GM21723 (cell line): ENCODE results near the gene SLC25A47.
"Not testable (repeated sequence)": the region's sequence is repeated elsewhere in the genome, so short reads cannot be mapped to it uniquely, and the experiment has no call there.

ENCODE experiments used
- ATAC-seq: cut with Tn5 transposase; IDR thresholded peaks from one replicate; pipeline ENCODE4 v1.9.1; 2021; ENCODE audit warnings: mild to moderate bottlenecking, moderate library complexity; ENCODE audit not compliant: unreplicated experiment

SLC25A47 gene

DNA sequence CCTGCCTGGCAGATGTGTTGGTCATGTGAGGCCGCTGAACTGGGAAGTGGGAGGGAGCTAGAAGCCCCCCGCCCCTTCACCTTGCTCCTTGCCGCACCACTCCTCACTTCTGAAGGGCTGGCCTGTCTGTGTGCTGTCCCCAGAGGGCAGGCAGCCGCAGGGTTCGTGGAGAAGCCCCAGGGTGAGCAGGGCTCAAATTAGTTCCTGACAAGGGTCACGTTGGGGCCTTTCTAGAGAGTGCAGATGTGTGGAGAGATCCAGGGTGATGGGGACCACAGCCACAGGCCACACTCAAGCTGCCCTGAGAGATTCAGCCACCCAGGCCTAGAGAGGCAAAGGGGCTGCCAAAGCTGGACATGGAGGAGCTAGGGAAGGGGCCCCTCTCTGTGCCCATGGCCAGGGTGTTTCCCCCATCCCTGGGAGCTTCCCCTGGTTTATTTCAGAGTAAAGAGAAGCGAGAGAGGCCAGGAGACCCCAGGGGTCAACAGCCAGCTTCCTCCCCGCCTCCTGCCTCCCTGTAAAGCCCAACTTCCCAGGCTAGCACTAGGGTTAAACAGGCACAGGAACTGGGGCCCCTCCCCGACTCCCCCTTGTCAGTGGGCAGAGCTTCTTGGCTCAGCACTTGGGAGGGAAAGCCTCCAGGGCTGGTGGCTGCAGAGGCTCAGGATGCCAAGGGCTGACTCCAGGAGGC lies 33.1 kb upstream of the SLC25A47 start:
- no peak for ATAC-seq

DNA sequence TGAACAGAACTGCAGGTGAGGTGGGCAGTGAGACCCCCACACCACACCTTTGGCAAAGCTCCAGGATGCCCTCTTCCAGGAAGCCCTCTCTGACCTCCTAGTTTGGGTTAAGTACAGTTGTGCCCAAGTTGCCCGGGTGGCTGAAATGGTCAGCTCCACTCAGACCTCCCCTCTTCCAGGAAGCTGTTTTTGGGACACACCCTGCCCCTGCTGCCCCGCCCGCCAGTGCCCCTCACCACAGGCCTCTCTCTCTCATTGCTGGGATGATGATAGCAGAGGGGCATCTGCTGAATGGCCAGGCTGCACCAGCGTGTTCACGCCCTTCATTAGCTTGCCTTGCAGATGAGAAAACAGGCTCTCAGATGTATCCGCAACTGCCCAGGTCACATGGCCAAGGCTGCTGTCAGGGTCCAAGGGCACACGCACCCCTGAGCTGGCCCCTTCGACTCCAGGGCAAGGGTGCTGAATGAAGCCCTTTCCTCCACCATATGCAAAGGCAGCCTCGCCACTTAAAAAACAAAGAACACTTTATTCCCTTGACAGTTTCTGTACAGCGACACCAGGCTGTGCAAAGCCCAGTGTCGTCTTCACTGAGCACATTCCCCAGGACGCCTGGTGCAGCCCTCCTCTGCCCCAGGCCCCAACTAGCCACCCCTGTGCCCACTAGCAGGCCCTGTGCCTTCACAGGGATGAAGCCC lies 32.4 kb upstream of the SLC25A47 start:
- ATAC-seq, result no peak

DNA sequence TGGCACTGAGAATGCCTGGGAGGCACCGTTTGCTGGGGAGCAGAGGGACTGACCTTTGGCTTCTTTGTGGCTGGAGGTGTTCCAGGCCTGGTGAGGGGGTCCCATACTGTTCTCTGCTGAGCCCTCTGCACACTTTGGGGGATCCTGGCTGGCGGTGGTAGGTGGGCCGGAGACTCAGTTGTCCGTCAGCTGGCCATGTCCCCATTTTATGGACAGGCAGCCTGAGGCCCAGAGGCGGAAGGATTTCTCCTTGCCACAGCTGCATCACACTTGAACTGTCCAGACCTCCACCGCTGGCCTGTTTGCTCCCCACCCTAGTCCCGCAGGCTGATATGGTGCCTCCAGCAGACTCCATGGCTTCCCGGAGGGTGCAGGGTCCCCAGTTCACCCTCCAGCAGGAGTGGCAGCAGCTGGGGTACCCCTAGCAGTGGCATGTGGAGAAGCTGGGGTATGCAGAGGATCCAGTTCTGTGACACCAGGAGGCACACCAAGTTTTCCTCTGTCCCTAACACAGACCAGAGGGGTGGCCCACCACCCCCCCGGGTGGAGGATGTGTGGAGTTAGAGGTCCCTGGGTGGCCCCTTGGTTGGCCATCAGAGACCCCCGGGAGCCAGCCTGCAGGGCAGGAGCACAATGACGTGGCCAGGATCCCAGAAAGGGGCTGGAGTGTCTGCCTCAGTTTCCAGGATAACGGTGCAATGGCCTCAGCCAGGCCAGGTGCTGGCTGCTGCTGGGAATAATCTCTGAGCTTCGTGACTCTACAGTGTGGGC lies 31.6 kb upstream of the SLC25A47 start:
- ATAC-seq, result no peak

DNA sequence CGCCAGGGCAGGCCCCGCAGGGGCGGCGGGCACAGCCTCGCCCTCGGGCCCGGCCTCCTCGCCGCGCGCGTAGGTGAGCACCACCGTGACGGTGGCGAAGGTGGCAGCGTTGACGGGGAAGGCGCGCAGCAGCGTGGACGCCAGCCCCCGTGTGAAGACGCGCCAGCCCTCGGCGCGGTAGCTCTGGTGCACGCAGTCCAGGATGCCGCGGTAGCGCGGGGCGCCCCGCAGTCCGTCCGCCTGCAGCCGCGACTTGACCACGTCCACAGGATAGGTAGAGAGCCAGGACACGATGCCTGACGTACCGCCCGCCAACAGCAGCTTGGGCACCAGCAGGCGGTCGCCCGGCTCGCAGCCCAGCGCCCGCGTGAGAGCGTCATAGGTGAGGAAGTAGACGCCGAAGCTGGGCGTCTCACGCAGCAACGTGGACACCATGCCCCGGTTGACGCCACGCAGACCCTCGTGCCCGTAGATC lies 30.8 kb upstream of the SLC25A47 start:
- no peak for ATAC-seq

DNA sequence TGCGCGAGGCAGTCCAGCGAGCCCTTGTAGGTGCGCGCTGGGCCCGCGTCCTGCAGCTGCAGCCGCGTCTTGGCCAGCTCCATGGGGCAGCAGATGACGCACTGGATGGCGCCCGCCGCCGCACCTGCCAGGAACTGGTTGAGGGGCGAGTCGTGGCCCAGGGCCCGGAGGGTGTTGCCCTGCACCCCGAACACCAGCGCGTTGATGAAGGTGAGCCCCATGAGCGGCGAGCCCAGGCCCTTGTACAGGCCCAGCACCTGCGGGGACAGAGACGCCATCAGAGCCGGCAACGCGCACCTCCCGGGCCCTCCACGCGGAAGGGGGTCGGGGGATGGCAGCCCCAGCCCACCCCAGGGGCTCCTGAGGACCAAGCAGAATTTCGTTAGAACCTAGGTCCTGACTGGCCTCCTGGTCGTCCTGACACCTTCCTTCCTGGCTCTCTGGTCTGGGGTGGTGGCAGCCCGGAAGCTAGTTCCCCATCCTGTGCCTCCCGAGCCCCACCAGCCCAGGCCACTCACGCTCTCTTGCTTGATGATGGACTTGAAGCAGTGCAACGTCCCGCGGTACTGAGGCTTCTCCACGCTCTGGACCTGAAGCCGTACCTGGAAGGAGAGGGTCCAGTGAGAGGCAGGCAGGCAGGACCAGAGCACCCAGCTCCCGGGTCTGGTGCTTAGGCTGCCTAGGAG lies 30.2 kb upstream of the SLC25A47 start:
- no peak for ATAC-seq

DNA sequence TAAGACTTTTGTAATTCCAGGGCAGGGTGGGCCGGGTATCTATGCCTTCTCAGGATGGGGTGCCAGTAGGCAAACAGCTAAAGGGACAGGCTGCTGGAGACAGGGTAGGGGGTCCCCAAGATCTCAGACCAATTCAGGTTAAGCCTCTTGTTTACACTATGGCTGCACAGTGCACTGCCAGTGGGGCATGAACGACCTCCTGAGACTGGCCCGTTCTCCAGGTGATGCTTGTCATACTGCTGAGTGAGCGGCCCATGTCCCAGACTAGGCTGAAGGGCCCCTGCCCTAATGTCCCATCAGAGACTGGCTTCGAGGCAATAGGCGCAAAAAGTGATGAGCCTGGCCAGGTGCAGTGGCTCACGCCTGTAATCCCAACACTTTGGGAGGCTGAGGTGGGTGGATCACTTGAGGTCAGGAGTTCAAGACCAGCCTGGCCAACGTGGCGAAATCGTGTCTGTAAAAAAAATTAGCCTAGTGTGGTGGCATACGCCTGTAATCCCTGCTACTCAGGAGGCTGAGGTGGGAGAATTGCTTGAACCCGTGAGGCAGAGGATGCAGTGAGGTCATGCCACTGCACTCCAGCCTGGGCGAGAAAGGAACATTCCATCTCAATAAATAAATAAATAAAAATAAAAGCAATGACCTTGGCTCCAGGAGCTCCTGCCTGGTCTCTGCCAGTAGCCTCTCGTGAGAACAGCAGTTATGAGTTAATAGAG lies 29.5 kb upstream of the SLC25A47 start:
- no peak for ATAC-seq

DNA sequence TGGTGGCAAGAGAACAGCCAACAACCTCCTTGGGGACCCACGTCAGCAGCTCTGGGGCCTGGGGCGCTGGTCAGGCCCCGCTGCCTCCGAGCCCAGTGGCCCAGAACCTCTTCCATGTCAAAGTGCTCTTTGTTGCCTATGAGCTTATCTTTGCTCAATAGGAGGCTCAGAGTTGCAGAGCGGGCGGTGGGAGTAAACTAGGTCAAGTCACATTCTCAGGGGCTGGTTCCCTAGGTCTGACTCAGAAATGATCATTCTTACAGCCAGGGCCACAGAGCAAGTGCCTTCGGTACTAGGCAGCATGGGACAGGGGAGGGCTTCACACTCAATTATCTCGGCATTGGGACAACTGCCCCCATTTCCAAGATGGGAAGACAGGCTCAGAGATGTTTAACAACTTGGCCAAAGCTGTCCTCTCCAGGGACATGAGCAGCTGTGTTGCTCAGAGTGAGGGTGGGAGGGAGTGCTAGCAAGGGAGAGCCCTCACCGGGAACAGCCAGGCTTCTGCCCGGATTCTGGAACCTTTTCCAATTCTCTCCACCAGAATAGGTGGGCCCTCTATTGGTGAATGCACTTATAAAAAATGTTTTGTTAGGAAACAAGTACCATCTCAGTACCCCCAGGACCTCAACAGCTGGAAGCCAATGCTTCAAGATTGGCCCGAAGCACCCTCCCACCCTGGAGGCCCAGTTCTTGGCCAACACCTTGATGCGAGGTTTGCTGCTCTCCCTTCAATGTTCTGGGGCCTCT lies 28.8 kb upstream of the SLC25A47 start:
- no peak for ATAC-seq

DNA sequence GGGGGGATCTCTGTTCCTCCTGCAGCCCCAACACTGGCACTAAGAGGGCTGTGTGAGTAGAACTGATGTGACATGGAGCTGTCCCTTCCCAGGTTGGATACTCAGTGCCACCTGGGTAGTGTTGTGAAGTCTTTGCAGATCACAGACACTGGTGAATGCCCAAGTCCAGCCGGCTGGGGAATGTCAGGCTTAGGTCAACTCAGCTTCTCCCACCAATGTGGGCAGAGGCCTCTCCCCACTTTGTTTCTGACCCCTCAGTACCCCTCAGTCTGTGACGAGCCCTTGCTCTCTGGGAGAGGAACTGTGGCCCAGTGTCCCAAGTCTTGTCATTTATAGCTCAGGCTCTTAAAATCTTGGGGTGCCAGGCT lies 28.2 kb upstream of the SLC25A47 start:
- no peak for ATAC-seq

DNA sequence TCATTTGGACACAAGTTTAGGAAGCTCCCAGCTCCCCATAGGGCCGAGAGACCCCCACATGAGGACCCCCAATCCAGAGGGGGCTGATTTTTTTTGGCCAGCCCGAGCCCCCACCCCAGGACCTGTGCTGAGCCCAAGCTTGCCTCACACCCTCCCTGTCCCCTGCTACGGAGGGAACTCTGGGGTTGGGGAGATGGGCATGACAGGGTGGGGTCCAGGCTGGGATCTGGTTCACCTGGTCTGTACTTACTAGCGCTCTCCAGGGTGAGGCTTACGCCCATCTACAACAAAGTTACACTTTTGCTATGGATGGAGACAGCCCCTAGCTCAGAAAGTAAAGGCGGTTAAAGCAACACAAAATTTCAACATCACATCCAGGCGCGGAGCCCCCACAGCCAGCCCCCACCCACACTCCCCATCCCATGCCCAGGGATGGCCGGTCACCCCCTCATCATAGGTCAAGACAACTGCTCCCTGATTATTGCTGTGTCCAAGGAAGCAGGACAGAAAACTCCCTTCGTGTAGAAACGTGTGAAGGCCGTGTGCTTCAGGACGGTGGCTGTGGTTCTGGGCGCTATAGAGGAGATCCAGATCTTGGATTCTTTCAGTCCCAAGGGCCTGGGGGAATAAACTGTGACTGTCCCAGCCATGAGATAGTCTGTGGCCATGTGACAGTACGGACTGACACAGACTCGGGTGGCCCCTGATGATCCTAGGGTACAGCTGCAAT lies 27.6 kb upstream of the SLC25A47 start:
- ATAC-seq, result no peak

DNA sequence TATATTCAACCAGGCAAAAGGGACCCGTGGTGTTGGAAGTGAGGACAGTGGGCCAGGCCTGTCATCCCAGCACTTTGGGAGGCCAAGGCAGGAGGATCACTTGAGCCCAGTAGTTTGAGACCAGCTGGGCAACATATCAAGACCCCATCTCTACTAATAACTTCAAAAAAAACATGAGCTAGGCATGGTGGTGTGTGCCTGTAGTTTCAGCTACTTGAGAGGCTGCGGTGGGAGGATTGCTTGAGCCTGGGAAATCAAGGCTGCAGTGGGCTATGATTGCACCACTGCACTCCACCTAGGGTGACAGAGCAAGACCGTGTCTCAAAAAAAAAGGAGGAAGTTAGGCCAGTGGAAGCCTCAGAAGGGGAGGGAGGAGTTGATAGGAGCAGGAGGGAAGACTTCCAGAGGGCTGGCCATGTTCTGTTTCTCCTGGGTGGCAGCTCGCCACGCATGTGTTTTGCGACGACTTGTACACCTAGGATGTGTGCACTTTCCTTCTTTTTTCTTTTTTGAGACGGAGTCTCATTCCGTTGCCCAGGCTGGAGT lies 27.0 kb upstream of the SLC25A47 start:
- no peak for ATAC-seq

DNA sequence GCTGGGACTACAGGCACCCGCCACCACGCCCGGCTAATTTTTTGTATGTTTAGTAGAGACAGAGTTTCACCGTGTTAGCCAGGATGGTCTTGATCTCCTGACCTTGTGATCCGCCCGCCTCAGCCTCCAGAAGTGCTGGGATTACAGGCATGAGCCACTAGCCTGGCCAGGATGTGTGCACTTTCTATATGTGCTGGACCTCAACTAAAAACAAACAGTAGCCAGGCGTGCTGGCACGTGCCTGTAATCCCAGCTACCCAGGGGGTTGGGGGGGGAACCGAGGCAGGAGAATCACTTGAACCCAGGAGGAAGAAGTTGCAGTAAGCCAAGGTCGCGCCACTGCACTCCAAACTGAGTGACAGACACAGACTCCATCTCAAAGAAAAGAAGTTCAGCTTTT lies 26.4 kb upstream of the SLC25A47 start:
- ATAC-seq, result not testable (repeated sequence)

DNA sequence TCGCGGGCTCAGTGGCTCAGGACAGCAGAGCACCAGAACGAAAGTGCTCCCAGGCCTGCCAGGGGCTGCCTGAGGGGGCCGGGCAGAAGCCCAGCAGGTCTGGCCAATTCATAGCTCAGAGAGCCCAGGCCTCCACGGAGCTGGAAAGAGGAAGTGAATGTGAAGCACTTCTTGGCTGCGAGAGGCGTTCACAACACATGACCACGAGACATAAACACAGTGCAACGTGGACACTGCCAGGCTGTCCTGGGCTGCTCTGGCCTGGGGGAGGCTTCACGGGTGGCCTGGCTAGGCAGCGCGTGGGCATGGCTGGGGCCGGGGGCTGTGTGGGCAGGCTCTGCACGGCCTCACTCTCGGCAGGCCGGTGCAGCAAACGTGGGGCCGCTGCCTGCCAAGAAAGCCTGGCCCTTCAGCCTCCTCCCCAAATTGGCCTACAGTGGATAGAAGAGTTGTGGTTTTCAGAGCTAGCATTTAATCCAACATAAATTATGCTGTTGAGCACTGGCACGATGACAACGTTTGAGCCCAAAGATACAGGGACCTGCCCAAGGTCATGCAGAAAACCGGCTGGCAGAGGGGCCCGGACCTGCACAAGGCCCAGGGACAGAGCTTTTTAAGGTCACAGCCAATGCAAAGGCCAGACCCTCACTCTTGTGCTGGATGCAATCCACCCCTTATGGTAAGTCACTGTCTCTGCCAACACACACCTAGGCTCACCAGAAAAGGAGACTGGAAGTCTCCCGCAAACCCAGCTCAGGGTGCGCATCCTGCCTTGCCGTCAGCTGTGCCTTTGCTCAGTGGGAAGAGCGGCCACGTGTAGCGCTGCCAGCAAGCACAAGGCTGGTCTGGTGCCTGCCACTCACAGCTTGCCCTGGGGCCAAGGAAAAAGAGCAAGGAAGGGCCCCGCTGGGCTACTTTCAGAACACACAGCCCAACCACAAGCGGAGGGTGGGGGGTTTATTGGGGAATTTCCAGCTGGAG lies 25.5 kb upstream of the SLC25A47 start:
- ATAC-seq, result peak; percentile 90

DNA sequence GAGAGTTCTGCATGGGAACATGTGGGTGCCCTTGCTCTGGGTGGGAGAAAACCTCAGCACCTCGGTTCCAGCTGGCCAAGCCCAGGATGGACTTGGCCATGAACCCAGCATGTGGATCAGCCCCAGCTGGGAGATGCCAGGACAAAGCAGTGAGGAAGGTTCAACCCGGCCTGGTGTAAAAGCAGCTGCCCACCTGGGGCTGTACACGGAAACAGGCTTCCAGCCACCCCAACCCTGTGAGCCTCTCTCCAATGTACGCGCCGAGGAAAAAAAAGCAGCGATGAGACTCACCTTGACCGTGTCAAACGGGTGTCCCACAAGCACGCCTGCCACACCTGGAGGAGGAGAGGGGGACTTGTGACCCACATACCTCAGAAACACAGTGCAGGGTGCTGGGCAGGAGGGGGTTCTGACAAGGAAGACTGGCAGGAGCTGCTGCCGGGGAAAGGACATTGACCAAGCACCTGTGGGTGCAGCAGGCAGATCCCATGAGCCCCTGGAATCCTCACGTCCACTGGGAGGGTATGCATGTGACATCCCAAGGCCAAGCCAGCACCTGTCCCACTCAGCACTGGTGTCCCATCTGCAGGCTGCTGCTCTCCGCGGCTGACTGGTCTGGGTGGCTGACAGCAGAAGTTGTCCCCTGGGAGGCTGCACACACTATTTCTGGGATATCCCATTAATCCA lies 24.4 kb upstream of the SLC25A47 start:
- ATAC-seq, result no peak

DNA sequence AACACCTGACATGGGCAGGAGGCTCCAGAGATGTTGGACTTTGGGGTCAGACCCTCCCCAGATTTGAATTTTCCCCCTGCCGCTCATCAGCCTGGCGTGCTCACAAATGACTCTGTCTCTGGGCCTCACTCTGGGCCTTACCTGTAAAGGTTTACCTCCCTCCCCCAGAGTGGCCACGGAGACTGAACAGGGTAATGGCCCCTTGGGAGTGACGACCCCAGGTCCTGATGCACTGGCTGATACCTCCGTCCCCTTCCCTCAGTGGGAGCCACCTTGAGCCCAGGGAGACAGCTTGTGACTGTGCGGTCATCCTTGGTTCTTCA lies 23.9 kb upstream of the SLC25A47 start:
- ATAC-seq, result no peak

DNA sequence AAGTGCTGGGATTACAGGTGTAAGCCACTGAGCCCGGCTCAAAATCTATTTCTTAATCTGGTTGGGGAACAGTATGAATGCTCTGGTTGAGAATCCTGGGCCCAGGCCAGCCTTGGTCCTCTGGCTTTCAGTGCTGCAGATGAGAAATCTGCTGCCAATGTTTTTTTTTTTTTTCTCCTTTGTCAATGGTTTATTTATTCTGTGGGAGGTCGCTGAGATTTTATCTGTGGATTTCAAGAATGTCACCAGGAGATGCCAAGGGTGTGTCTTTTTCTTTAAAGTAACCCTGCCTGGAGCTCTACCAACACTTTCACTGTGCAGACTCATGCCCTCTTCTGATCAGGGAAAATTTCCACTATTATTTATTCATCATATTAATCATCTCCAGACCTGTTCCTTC lies 20.5 kb upstream of the SLC25A47 start:
- no peak for ATAC-seq

DNA sequence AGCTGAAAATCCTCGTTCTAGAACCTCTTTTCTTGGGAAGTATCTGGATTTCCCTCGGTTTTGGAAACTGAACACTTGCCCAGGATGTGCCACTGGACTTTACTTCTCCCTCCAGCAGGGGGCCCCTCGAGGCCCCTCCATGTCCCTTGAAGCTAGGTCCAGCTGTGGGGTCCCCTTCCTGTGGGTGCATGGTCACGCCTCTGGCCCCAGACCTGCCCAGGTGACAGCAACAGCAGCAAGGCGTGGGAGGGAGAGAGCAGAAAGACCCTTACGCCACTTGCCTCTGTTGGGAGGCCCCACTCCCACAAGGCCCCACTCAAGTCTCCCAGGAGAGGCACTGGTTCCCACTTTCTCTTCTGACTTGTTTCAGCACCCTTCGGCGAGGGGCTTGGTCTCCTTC lies 20.0 kb upstream of the SLC25A47 start:
- no peak for ATAC-seq

DNA sequence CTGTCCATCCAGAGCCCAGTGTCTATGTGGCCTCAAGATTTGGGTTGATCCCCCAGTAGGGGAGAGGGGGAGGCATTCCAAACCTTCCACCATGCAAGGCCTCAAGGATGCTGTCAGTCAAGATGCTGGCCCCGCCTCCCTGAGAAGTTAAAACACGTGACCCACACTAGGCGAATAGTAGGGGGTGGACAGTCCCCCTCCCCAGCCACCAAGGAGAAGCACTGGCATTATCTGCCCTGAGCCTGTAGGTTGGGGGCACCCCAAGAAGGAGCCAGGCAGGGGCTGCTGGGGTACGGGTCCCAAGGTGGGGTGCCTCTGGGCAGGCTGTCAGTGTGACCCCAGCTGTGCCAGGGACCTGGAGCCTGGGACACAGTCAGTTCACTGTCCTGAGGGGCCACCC lies 19.2 kb upstream of the SLC25A47 start:
- ATAC-seq, result no peak
